HCT116 (cell line): Measurements from ENCODE around the gene FN3KRP. TPM values are rescaled to one million over a fixed set of nuclear protein-coding genes. Genes with fewer than 3 reads are reported as not detected.

Source experiments
- ATAC-seq: fragments of 200-7000 bp; cut with Tn5 transposase; 2 replicates; pipeline ENCODE4 v1.9.1; 2020; ENCODE audit warnings: mild to moderate bottlenecking, moderate library complexity
- BruUV-seq: library from RNA; stranded (reverse); fragments of 400-500 nt; replicated peaks from 2 replicates; lab custom pipeline; 2021; lab: Mats Ljungman, UMichigan
- CTCF ChIA-PET: fragments of 300-600 bp; sonication (Branson Sonifier 250); formaldehyde crosslinking; loops from one replicate; lab custom pipeline; 2021; ENCODE audit warnings: antibody characterized with exemption; lab: Charles Lee
- POLR2A ChIA-PET: fragments of 300-600, 350-600 bp; sonication (Branson Sonifier 250); formaldehyde crosslinking; loops from one replicate; lab custom pipeline; 2021; ENCODE audit warnings: antibody characterized with exemption; lab: Charles Lee
- RAD21 ChIA-PET, 2 experiments: fragments of 300-600 bp; sonication (Branson Sonifier 250); formaldehyde crosslinking; loops; one replicate each; lab custom pipeline; 2023; ENCODE audit warnings: low total read pairs in 2 of 2; ENCODE audit not compliant: uncharacterized antibody in 2 of 2, unreplicated experiment in 2 of 2, low non-redundant PET in 1 of 2; lab: Charles Lee
- DNase-seq: peaks from one replicate; pipeline ENCODE4 v3.0.0-alpha.2; 2010; ENCODE audit warnings: low read depth, low spot score
- H2AFZ ChIP-seq: fragments of 200-600 bp; shearing (Covaris generic), sonication (generic); 2 replicates; pipeline ENCODE4 v1.6.1; 2017; ENCODE audit warnings: low read depth, mixed run types, mixed read lengths, antibody characterized with exemption, low read length; ENCODE audit not compliant: poor library complexity, severe bottlenecking
- H3K27ac ChIP-seq: 2 replicates; pipeline ENCODE4 v1.5.1; 2012; ENCODE audit warnings: low read depth, low read length
- H3K27me3 ChIP-seq: fragments of 200-600 bp; sonication (generic); 2 replicates; pipeline ENCODE4 v1.6.1; 2016; ENCODE audit warnings: mixed run types, low read length, mixed read lengths; ENCODE audit not compliant: insufficient read depth
- H3K36me3 ChIP-seq, 2 experiments: fragments of 200-500 bp in 1 of 2; fragments of 200-600 bp in 1 of 2; sonication (Bioruptor generic) in 1 of 2; sonication (generic) in 1 of 2; 2 replicates each; pipeline versions ENCODE4 v1.5.1 to v1.6.1; 2014 to 2016; ENCODE audit warnings: low read length in 2 of 2, inconsistent platforms in 1 of 2, mixed read lengths in 1 of 2, mixed run types in 1 of 2; ENCODE audit not compliant: insufficient read depth in 2 of 2, control insufficient read depth in 1 of 2
- H3K4me1 ChIP-seq, 2 experiments: fragments of 200-600 bp in 1 of 2; sonication (generic) in 1 of 2; 2 replicates each; pipeline versions ENCODE4 v1.5.1 to v1.6.1; 2012 to 2017; ENCODE audit warnings: low read length in 2 of 2, inconsistent platforms in 1 of 2, mild to moderate bottlenecking in 1 of 2, mixed read lengths in 1 of 2, mixed run types in 1 of 2, moderate library complexity in 1 of 2; ENCODE audit not compliant: insufficient read depth in 2 of 2, control insufficient read depth in 1 of 2
- H3K4me2 ChIP-seq: fragments of 200-600 bp; sonication (generic); 2 replicates; pipeline ENCODE4 v1.6.1; 2017; ENCODE audit warnings: mixed run types, low read length, mixed read lengths
- H3K4me3 ChIP-seq, 2 experiments: fragments of 200-600 bp in 1 of 2; sonication (generic) in 1 of 2; replicated peaks in 1 of 2; 2 replicates each; pipeline ENCODE4 v1.5.1; 2011 to 2016; ENCODE audit warnings: low read length in 2 of 2, control low read depth in 1 of 2, low read depth in 1 of 2, mild to moderate bottlenecking in 1 of 2, mixed read lengths in 1 of 2, mixed run types in 1 of 2
- H3K79me2 ChIP-seq: fragments of 200-600 bp; sonication (generic); 2 replicates; pipeline ENCODE4 v1.6.1; 2017; ENCODE audit warnings: mild to moderate bottlenecking, mixed run types, low read length, moderate library complexity, mixed read lengths; ENCODE audit not compliant: insufficient read depth
- H3K9ac ChIP-seq: fragments of 200-600 bp; sonication (generic); 2 replicates; pipeline ENCODE4 v1.6.1; 2016; ENCODE audit warnings: low read length, mixed read lengths
- H3K9me2 ChIP-seq: fragments of 200-600 bp; sonication (generic), shearing (Covaris generic); 2 replicates; pipeline ENCODE4 v1.6.1; 2017; ENCODE audit warnings: mixed run types, mild to moderate bottlenecking, moderate library complexity; ENCODE audit not compliant: insufficient read depth
- H3K9me3 ChIP-seq, 2 experiments: fragments of 200-500 bp in 1 of 2; fragments of 200-600 bp in 1 of 2; sonication (Bioruptor generic) in 1 of 2; sonication (generic) in 1 of 2; 2 replicates each; pipeline ENCODE4 v1.6.1; 2014 to 2017; ENCODE audit warnings: low read length in 2 of 2, mixed read lengths in 2 of 2, inconsistent platforms in 1 of 2, low read depth in 1 of 2, mild to moderate bottlenecking in 1 of 2, mixed run types in 1 of 2, moderate library complexity in 1 of 2; ENCODE audit not compliant: control insufficient read depth in 1 of 2, insufficient read depth in 1 of 2
- H4K20me1 ChIP-seq: fragments of 200-600 bp; sonication (generic), shearing (Covaris generic); 2 replicates; pipeline ENCODE4 v1.6.1; 2017; ENCODE audit warnings: mixed run types, mild to moderate bottlenecking, moderate library complexity; ENCODE audit not compliant: insufficient read depth
- CEBPB ChIP-seq: IDR thresholded peaks from 2 replicates; pipeline ENCODE4 v1.6.1; 2012; ENCODE audit warnings: low read depth
- CTCF ChIP-seq, 3 experiments: fragments of 200-600 bp in 1 of 3; sonication (generic) in 1 of 3; IDR thresholded peaks in 2 of 3; conservative IDR thresholded peaks in 1 of 3; 2 replicates each; pipeline ENCODE4 v1.5.1; 2012 to 2017; ENCODE audit warnings: low read depth in 2 of 3, low read length in 2 of 3, antibody characterized with exemption in 1 of 3, borderline replicate concordance in 1 of 3, control low read depth in 1 of 3, mild to moderate bottlenecking in 1 of 3, mixed read lengths in 1 of 3, mixed run types in 1 of 3, moderate library complexity in 1 of 3; ENCODE audit not compliant: insufficient read depth in 1 of 3
- ELF1 ChIP-seq: IDR thresholded peaks from 2 replicates; pipeline ENCODE4 v1.6.1; 2012; ENCODE audit warnings: low read depth, borderline replicate concordance
- EZH2phosphoT487 ChIP-seq: fragments of 200-600 bp; IDR thresholded peaks from 2 replicates; pipeline ENCODE4 v1.6.1; 2018; ENCODE audit warnings: antibody characterized with exemption, borderline replicate concordance
- MAX ChIP-seq: IDR thresholded peaks from 2 replicates; pipeline ENCODE4 v1.6.1; 2012
- SP1 ChIP-seq: IDR thresholded peaks from 2 replicates; pipeline ENCODE4 v1.6.1; 2012; ENCODE audit warnings: low read depth
- SRF ChIP-seq: IDR thresholded peaks from 2 replicates; pipeline ENCODE4 v1.6.1; 2012; ENCODE audit warnings: low read depth
- TCF7L2 ChIP-seq: IDR thresholded peaks from 2 replicates; pipeline ENCODE4 v1.7.0; 2011; ENCODE audit warnings: borderline replicate concordance, inconsistent platforms; ENCODE audit not compliant: insufficient read depth, insufficient read length; ENCODE audit errors: extremely low read depth
- intact Hi-C: fragments of 100-400 bp; cut with micrococcal nuclease; formaldehyde crosslinking; loops from 2 replicates; pipeline ENCODE4 v1.10.0; 2022
- total RNA-seq: library from RNA; stranded (reverse); gene quantifications from one replicate; pipeline ENCODE4 v1.2.1, GENCODE V29; 2021; ENCODE audit not compliant: unreplicated experiment

The FN3KRP gene
- total RNA-seq, 1 experiment from 2014 or later, result 35.2 TPM

- DNase-seq, result no peak
- peaks cover 0 to 15% of the 10 kb centered on the region in 2 experiments; a peak in 2 of 4 replicates for H3K9me3 ChIP-seq
- BruUV-seq, result no TSS peak
- H3K79me2 ChIP-seq, result peaks cover 39% of the 10 kb centered on the region
- TF ChIP-seq CEBPB, result no peak
- TF ChIP-seq SP1, result no peak
- TF ChIP-seq CTCF (IDR thresholded peaks at IDR 0.05 in 2 of 3, conservative IDR thresholded peaks at IDR 0.05 in 1 of 3; ENCODE audit: borderline replicate concordance in 1 of 3, insufficient read depth in 1 of 3, low read depth in 2 of 3, low read length in 2 of 3), result peak in 1 of 3 experiments; percentile 15; a peak in 1 of 6 replicates
- intact Hi-C loops, result loop anchor here (5.0 kb wide), 3 partner anchors 34 to 729 kb away; partner anchors contain the start of genes CENPX, CYBC1, FN3KRP and LRRC45
- H3K27ac ChIP-seq, result peak overlapping the region; percentile 42; the same call in 1 of the 2 replicates
- H4K20me1 ChIP-seq, result no peaks in the 10 kb centered on the region
- ATAC-seq, result no peak
- peaks cover 0 to 1% of the 10 kb centered on the region in 2 experiments; a peak in 1 of 4 replicates for H3K36me3 ChIP-seq
- no peaks in the 10 kb centered on the region for H3K9me2 ChIP-seq
- no peak overlapping the region for H2AFZ ChIP-seq
- peaks cover 18 to 35% of the 10 kb centered on the region in 2 experiments for H3K4me1 ChIP-seq
- ChIA-PET RAD21 (no interaction called here), CTCF (no interaction called here), POLR2A (no interaction called here)
- no peak overlapping the region for H3K9ac ChIP-seq
- H3K4me3 ChIP-seq, result no peak overlapping the region
- no peaks in the 10 kb centered on the region for H3K27me3 ChIP-seq
- H3K4me2 ChIP-seq, result no peak overlapping the region
These were observed 34.7 kb downstream of the FN3KRP start for GRCh38 chr17:82751171-82751570.

DNA sequence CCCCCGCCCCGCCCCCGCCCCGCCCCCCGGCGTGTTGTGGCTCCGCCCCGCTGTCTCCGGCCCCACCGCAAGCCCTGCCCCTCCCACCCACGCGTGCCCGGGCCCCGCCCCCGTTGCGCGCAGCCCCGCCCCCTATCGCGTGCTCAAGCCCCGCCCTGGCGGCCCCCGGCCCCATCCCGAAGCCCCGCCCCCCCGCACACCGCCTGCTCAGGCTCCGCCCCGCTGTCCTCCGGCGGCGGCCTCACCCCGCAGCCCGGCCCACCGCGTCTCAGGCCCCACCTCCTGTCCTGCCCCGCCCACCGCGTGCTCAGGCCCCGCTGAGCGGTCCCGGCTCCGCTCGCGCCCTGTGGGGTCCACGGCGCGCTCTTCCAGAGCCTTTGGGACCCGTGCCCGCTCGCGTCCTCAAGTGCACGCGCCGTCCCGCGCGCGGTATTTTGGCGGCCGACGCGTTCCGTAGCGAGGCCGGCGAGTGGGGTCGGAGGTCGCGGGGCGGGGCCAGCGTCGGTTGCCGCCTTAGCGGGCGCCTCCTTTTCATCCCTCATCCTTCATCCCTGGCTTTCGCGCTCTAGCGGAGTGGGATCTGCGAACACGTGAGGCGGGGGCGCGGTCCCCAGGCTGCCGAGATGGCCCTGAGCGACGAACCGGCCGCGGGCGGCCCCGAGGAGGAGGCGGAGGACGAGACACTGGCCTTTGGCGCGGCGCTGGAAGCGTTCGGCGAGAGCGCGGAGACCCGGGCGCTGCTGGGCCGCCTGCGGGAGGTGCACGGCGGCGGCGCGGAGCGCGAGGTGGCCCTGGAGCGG lies 35.3 kb downstream of the FN3KRP start, which contains the start of gene TBCD:
Gene TBCD, plus strand, starts transcription at position 495 of the 800 bp plus-strand sequence. Its CDS starts 129 bp downstream, at position 624.
- ATAC-seq, result peak; percentile 82
- H3K27me3 ChIP-seq, result no peaks in the 10 kb centered on the region
- peaks cover 45% of the 10 kb centered on the region for H3K79me2 ChIP-seq
- H2AFZ ChIP-seq, result no peak within 1 kb of the TSS
- peak within 1 kb of the TSS; percentile 86 for H3K9ac ChIP-seq
- H3K4me3 ChIP-seq, result peak within 1 kb of the TSS; percentile 96 to 99
- intact Hi-C loops, result loop anchor here (2.0 to 5.0 kb wide), 4 partner anchors 34 to 729 kb away; partner anchors contain the start of genes CENPX, CYBC1, FN3KRP and LRRC45
- RAD21 ChIA-PET, result no interaction called here
- POLR2A ChIA-PET, result no interaction called here
- H4K20me1 ChIP-seq, result no peaks in the 10 kb centered on the region
- CTCF ChIA-PET, result no interaction called here
- BruUV-seq, result no TSS peak
- DNase-seq, result peak; percentile 82
- H3K9me2 ChIP-seq, result no peaks in the 10 kb centered on the region
- H3K4me2 ChIP-seq, result peak within 1 kb of the TSS; percentile 89
- H3K36me3 ChIP-seq, result peaks cover 0 to 3% of the 10 kb centered on the region in 2 experiments; a peak in 1 of 4 replicates
- H3K9me3 ChIP-seq, result peaks cover 0 to 12% of the 10 kb centered on the region in 2 experiments; a peak in 2 of 4 replicates
- H3K27ac ChIP-seq, result peak within 1 kb of the TSS; percentile 94
- H3K4me1 ChIP-seq, result peaks cover 18 to 35% of the 10 kb centered on the region in 2 experiments
- TF ChIP-seq EZH2phosphoT487 (no peak), TCF7L2 (peak; percentile 92), MAX (peak; percentile 98), ELF1 (no peak; the same call in 1 of the 2 replicates), SRF (no peak), CTCF (IDR thresholded peaks at IDR 0.05 in 2 of 3, conservative IDR thresholded peaks at IDR 0.05 in 1 of 3; ENCODE audit: borderline replicate concordance in 1 of 3, insufficient read depth in 1 of 3, low read depth in 2 of 3, low read length in 2 of 3) (no peak), CEBPB (no peak)
